GM23248 (cell line): ENCODE results near the gene DNPH1.

Experiments
- EZH2 ChIP-seq: fragments of 200-600 bp; sonication (generic); IDR thresholded peaks from 2 replicates; pipeline ENCODE4 v1.6.1; 2018; ENCODE audit warnings: antibody characterized with exemption, mild to moderate bottlenecking; ENCODE audit not compliant: insufficient read depth, poor library complexity, severe bottlenecking
- EZH2phosphoT487 ChIP-seq: fragments of 200-600 bp; sonication (generic); IDR thresholded peaks from 2 replicates; pipeline ENCODE4 v1.6.1; 2018; ENCODE audit warnings: antibody characterized with exemption, moderate library complexity, mild to moderate bottlenecking, low read depth; ENCODE audit not compliant: insufficient read depth

DNA sequence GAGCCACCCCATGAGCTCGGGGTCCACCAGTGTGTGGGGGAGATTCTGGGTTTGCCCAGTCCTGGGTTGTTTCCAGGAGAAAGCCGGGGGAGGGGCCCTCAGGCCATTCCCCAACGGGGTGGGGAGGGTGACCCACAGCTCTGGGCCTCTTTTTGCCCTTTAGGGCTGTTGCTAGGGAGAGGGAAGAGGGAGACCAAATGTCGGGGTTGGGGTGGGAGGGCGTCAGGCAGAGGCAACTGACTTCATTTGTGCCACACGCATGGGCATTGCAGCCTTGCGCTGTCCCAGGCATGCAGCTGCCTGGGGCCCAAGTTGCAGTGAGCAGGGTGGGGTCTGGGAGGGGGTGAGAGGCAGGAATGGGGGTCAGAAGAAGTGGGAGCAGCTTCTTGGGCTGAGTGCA, 49.2 kb downstream of the DNPH1 start:
- no peak for TF ChIP-seq EZH2phosphoT487
- TF ChIP-seq EZH2, result no peak
